ENCODE data around the gene SLC25A26. TPM values are rescaled to one million over a fixed set of nuclear protein-coding genes. Genes with fewer than 3 reads are reported as not detected.

SLC25A26 gene
- total RNA-seq, 4 donors from 2014 or later, result 22.0 to 33.9 (median 27.0) TPM

DNA sequence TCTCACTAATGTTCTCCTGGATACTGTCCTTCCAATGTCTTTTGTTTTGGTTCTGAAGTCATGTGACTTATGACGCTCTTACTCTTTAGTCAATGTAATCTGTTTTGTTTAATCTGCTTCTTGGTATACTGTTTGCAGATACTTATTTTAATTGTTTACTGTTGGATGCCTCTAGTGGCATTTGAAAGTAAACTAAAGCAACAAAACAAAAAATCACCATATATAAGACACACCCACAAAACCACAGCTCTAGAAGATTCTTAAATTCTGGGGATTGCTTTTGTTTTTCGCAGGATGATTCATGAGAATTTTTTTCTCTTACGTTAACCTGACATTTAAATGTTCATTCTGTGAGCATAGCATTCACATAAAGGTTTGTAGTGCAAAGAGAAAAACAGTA lies 16.8 kb downstream of the SLC25A26 start:
- no peak for TF ChIP-seq POLR2A (IDR thresholded peaks at IDR 0.05)
- TF ChIP-seq, protein P1, sequence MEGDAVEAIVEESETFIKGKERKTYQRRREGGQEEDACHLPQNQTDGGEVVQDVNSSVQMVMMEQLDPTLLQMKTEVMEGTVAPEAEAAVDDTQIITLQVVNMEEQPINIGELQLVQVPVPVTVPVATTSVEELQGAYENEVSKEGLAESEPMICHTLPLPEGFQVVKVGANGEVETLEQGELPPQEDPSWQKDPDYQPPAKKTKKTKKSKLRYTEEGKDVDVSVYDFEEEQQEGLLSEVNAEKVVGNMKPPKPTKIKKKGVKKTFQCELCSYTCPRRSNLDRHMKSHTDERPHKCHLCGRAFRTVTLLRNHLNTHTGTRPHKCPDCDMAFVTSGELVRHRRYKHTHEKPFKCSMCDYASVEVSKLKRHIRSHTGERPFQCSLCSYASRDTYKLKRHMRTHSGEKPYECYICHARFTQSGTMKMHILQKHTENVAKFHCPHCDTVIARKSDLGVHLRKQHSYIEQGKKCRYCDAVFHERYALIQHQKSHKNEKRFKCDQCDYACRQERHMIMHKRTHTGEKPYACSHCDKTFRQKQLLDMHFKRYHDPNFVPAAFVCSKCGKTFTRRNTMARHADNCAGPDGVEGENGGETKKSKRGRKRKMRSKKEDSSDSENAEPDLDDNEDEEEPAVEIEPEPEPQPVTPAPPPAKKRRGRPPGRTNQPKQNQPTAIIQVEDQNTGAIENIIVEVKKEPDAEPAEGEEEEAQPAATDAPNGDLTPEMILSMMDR (IDR thresholded peaks at IDR 0.05), result no peak
- TF ChIP-seq POLR2AphosphoS5 (IDR thresholded peaks at IDR 0.05), result no peak
- TF ChIP-seq EP300 (IDR thresholded peaks at IDR 0.05), result no peak
- peaks cover 0 to 35% of the 10 kb centered on the region in 2 donors for H3K36me3 ChIP-seq
- 90 to 100% methylated on average over 3 of the region's 3 CpGs for WGBS, 2 donors (ENCODE audit: low coverage in 1 of 2)
- no peaks in the 10 kb centered on the region for H3K4me1 ChIP-seq
- no peak overlapping the region for H3K4me3 ChIP-seq
- H3K27ac ChIP-seq, result no peak overlapping the region
- peaks cover 0 to 10% (median 0%) of the 10 kb centered on the region in 3 donors for H3K9me3 ChIP-seq
- ATAC-seq, result no peak
- no peaks in the 10 kb centered on the region for H3K27me3 ChIP-seq

DNA sequence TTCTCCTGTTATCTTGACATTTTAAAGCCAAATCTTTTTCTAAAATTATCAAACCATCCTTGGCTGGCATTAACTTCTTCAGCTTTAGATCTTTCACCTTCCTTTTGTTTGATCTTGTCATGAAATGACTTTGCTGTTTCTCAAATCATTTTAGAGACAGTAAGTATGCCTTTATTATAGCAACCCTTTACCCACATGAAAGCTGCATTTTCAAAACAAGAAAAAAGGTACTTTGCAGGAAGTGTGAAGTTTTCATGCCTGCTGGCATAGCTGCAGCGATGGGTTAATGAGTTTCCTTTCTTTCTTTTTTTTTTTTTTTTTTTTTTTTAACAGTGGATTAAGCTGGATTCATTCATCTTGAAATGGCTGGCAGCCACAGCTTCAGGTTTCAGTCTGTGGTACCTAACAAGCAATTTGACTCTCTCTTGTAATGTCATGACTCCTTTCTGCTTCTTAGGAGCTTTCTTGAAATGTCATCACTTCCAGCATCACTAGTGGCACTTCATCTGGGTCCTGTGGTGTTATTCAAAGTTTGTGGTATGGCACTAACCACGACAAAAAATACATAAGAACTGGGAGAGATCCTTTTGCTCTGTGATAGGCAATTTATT lies 18.8 kb downstream of the SLC25A26 start:
- no peaks in the 10 kb centered on the region for H3K27me3 ChIP-seq
- no peak overlapping the region for H3K27ac ChIP-seq
- whole genome bisulfite sequencing, 2 donors (ENCODE audit: low coverage in 1 of 2), result 90 to 100% methylated on average over 2 of the region's 2 CpGs
- H3K9me3 ChIP-seq, result peaks cover 0 to 10% (median 0%) of the 10 kb centered on the region in 3 donors
- no peak overlapping the region for H3K4me3 ChIP-seq
- TF ChIP-seq, protein P1 (IDR thresholded peaks at IDR 0.05), result no peak
- TF ChIP-seq POLR2A (IDR thresholded peaks at IDR 0.05), result no peak
- TF ChIP-seq POLR2AphosphoS5 (IDR thresholded peaks at IDR 0.05), result no peak
- no peak for TF ChIP-seq EP300 (IDR thresholded peaks at IDR 0.05)
- no peaks in the 10 kb centered on the region for H3K4me1 ChIP-seq
- no peak for ATAC-seq
- H3K36me3 ChIP-seq, result peaks cover 0 to 51% of the 10 kb centered on the region in 2 donors

DNA sequence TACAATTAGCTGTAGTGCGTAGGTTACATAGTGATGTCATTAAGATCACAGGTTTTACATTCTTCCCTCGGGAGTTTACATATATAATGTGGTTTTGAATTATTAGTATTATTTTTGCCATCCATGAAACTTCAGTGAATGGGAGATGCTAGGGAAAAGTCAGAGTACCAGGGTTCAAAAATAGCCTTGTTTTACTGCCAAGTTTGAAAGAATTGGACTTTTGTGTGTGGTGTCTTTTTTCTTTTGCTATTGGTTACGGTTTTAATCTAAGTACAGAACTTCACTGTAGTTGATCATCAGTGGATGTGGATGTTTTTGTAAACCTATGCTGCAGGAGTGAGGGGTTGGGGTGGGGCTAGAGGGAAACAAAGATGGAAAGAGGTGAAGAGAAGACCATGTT lies 20.7 kb downstream of the SLC25A26 start:
- Histone ChIP-seq H3K4me1 (no peaks in the 10 kb centered on the region), H3K27ac (no peak overlapping the region), H3K27me3 (no peaks in the 10 kb centered on the region), H3K9me3 (peaks cover 0 to 10% (median 0%) of the 10 kb centered on the region in 3 donors), H3K36me3 (peaks cover 0 to 68% of the 10 kb centered on the region in 2 donors), H3K4me3 (no peak overlapping the region)
- TF ChIP-seq POLR2A (IDR thresholded peaks at IDR 0.05) (no peak), EP300 (IDR thresholded peaks at IDR 0.05) (no peak), POLR2AphosphoS5 (IDR thresholded peaks at IDR 0.05) (no peak)
- TF ChIP-seq, protein P1 (IDR thresholded peaks at IDR 0.05), result no peak
- 89% methylated on average over 3 of the region's 3 CpGs for WGBS, 2 donors (ENCODE audit: low coverage in 1 of 2)
- ATAC-seq, result no peak

DNA sequence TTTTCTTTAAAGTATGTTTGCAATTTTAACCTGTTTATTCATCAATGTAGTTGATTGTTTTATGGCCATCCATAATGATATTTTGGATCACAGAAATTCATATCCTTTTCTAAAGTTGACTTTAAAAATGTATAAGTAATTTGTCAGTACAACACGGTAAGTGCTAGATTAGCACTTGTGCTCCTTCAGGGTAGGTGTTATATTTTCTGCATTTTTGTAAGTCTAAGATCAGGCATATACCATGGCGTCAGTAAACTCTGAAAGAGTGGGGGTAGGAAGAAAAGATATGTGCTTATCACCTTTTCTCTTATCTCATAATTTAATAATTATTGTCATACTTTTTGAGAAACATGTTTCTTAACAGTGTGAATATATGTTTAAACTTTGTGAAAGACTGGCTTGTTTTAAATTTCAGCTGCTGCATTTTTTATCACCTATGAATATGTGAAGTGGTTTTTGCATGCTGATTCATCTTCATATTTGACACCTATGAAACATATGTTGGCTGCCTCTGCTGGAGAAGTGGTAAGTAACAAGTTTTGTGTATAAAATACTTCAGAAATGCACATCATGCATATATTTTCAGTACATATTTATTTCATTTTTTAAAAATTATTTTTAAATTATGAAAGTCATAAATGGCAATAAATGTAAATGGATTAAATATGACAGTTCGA lies 22.1 kb downstream of the SLC25A26 start:
- Histone ChIP-seq H3K27me3 (no peaks in the 10 kb centered on the region), H3K4me1 (no peaks in the 10 kb centered on the region), H3K36me3 (peaks cover 0 to 68% of the 10 kb centered on the region in 2 donors), H3K9me3 (peaks cover 0 to 10% (median 0%) of the 10 kb centered on the region in 3 donors), H3K4me3 (no peak overlapping the region), H3K27ac (no peak overlapping the region)
- no peak for TF ChIP-seq POLR2AphosphoS5 (IDR thresholded peaks at IDR 0.05)
- TF ChIP-seq POLR2A (IDR thresholded peaks at IDR 0.05), result no peak
- no peak for TF ChIP-seq EP300 (IDR thresholded peaks at IDR 0.05)
- TF ChIP-seq, protein P1 (IDR thresholded peaks at IDR 0.05), result no peak
- ATAC-seq, result no peak
- whole genome bisulfite sequencing, 2 donors (ENCODE audit: low coverage in 1 of 2), result 93 to 100% methylated on average over 2 to 3 of the region's 3 CpGs

DNA sequence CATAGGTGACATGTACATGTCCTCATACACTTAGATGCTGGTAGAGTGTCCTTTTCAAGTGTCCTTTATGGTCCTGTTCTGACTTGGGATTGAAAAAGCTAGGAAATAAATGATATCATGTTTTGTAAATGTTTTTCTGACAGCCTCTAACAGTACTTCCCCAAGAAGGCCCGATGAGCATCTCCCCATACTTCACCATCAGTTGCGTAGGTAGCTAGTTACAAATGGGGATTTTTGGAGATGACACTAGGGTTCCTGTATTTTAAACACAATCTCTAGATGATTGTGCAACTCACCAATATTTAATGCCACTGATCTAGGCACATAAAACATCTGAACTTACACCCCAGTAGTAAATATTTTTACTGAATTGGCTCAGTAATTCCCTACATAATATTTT lies 27.8 kb downstream of the SLC25A26 start:
- Histone ChIP-seq H3K27ac (no peak overlapping the region), H3K4me1 (no peaks in the 10 kb centered on the region), H3K4me3 (no peak overlapping the region), H3K27me3 (no peaks in the 10 kb centered on the region), H3K36me3 (peaks cover 0 to 71% of the 10 kb centered on the region in 2 donors), H3K9me3 (no peaks in the 10 kb centered on the region)
- 90 to 100% methylated on average over 2 of the region's 2 CpGs for WGBS, 2 donors (ENCODE audit: low coverage in 1 of 2)
- TF ChIP-seq POLR2A (IDR thresholded peaks at IDR 0.05), result no peak
- TF ChIP-seq POLR2AphosphoS5 (IDR thresholded peaks at IDR 0.05), result no peak
- TF ChIP-seq EP300 (IDR thresholded peaks at IDR 0.05), result no peak
- ATAC-seq, result no peak

All from gastroesophageal sphincter (tissue), 4 donors.